Stimulated activated naive CD4-positive, alpha-beta T cell (primary cell): ENCODE results near the gene PRKAR2B.
"Not testable (repeated sequence)": the region's sequence is repeated elsewhere in the genome, so short reads cannot be mapped to it uniquely, and the experiment has no call there.

Experiments used
- DNase-seq, 6 experiments: peaks; one replicate each; lab custom pipeline; 2025; lab: John Stamatoyannopoulos, UW

The PRKAR2B gene

GRCh38 chr7:107078517-107078966, 34.0 kb downstream of the PRKAR2B start:
- no peak for DNase-seq

GRCh38 chr7:107079212-107079940, 34.9 kb downstream of the PRKAR2B start:
- DNase-seq = no peak

GRCh38 chr7:107080099-107080505, 35.6 kb downstream of the PRKAR2B start:
- DNase-seq = no peak

- DNase-seq = no peak
These were observed 36.0 kb downstream of the PRKAR2B start for GRCh38 chr7:107080533-107080932.

GRCh38 chr7:107085180-107085579, 40.7 kb downstream of the PRKAR2B start:
- DNase-seq = no peak

GRCh38 chr7:107089627-107090026, 45.1 kb downstream of the PRKAR2B start:
- DNase-seq = no peak

GRCh38 chr7:107090457-107090856, 46.0 kb downstream of the PRKAR2B start:
- no peak for DNase-seq

- no peak for DNase-seq
These were observed 46.8 kb downstream of the PRKAR2B start for GRCh38 chr7:107091306-107091705.

- not testable (repeated sequence) for DNase-seq
These were observed 49.2 kb downstream of the PRKAR2B start for GRCh38 chr7:107093671-107094070.

GRCh38 chr7:107099154-107099553, 54.6 kb downstream of the PRKAR2B start:
- DNase-seq = not testable (repeated sequence)

GRCh38 chr7:107100824-107101223, 56.3 kb downstream of the PRKAR2B start:
- no peak for DNase-seq

GRCh38 chr7:107103369-107103768, 58.9 kb downstream of the PRKAR2B start:
- DNase-seq = peak in 1 of 6 experiments; percentile 16

- DNase-seq = no peak
These were observed 60.3 kb downstream of the PRKAR2B start for GRCh38 chr7:107104801-107105200.

- DNase-seq = no peak
These were observed 61.2 kb downstream of the PRKAR2B start for GRCh38 chr7:107105591-107106245.

- no peak for DNase-seq
These were observed 64.4 kb downstream of the PRKAR2B start for GRCh38 chr7:107108793-107109371.

- no peak for DNase-seq
These were observed 65.5 kb downstream of the PRKAR2B start for GRCh38 chr7:107109955-107110354.

GRCh38 chr7:107111196-107111595, 66.7 kb downstream of the PRKAR2B start:
- DNase-seq = no peak

- no peak for DNase-seq
These were observed 69.4 kb downstream of the PRKAR2B start for GRCh38 chr7:107113866-107114265.

GRCh38 chr7:107115114-107115513, 70.6 kb downstream of the PRKAR2B start:
- no peak for DNase-seq

- DNase-seq = no peak
These were observed 71.4 kb downstream of the PRKAR2B start for GRCh38 chr7:107115762-107116540.

- no peak for DNase-seq
These were observed 73.8 kb downstream of the PRKAR2B start for GRCh38 chr7:107118109-107118900.
